ENCODE measurements around the gene PGLYRP2.
A peak's percentile ranks its signal among the peaks of the same experiment; 100 is the strongest.

PGLYRP2 gene

GRCh38 chr19:15443838-15444237, 35.5 kb downstream of the PGLYRP2 start:
- peaks cover 6% of the 10 kb centered on the region for H3K36me3 Mint-ChIP-seq (ENCODE audit: low read depth)
- no peak overlapping the region for H3K4me3 Mint-ChIP-seq
- no peaks in the 10 kb centered on the region for H3K9me3 Mint-ChIP-seq
- peaks cover 6% of the 10 kb centered on the region for H3K4me1 Mint-ChIP-seq
- peaks cover 9% of the 10 kb centered on the region for H3K27me3 Mint-ChIP-seq (ENCODE audit: low read depth, poor library complexity)
- no peak overlapping the region for H3K27ac Mint-ChIP-seq
- DNase-seq = no peak
- TF ChIP-seq CTCF (IDR thresholded peaks at IDR 0.05) = no peak

- no peak for TF ChIP-seq CTCF (IDR thresholded peaks at IDR 0.05)
- Mint-ChIP-seq H3K27ac (peak overlapping the region; percentile 13), H3K4me3 (no peak overlapping the region), H3K27me3 (ENCODE audit: low read depth, poor library complexity) (peaks cover 5% of the 10 kb centered on the region), H3K9me3 (no peaks in the 10 kb centered on the region), H3K4me1 (peaks cover 1% of the 10 kb centered on the region), H3K36me3 (ENCODE audit: low read depth) (peaks cover 6% of the 10 kb centered on the region)
- no peak for DNase-seq
Measured at GRCh38 chr19:15443325-15443724, 36.0 kb downstream of the PGLYRP2 start.

- TF ChIP-seq CTCF (IDR thresholded peaks at IDR 0.05) = no peak
- H3K27ac Mint-ChIP-seq = no peak overlapping the region
- H3K4me1 Mint-ChIP-seq = no peaks in the 10 kb centered on the region
- H3K4me3 Mint-ChIP-seq = no peak overlapping the region
- peaks cover 2% of the 10 kb centered on the region for H3K27me3 Mint-ChIP-seq (ENCODE audit: low read depth, poor library complexity)
- no peaks in the 10 kb centered on the region for H3K9me3 Mint-ChIP-seq
- DNase-seq = no peak
- peaks cover 3% of the 10 kb centered on the region for H3K36me3 Mint-ChIP-seq (ENCODE audit: low read depth)
Measured at GRCh38 chr19:15442142-15442920, 37.0 kb downstream of the PGLYRP2 start.

GRCh38 chr19:15441317-15441716, 38.0 kb downstream of the PGLYRP2 start:
- peaks cover 2% of the 10 kb centered on the region for H3K27me3 Mint-ChIP-seq (ENCODE audit: low read depth, poor library complexity)
- no peak for TF ChIP-seq CTCF (IDR thresholded peaks at IDR 0.05)
- DNase-seq = no peak
- no peak overlapping the region for H3K27ac Mint-ChIP-seq
- H3K36me3 Mint-ChIP-seq (ENCODE audit: low read depth) = no peaks in the 10 kb centered on the region
- H3K9me3 Mint-ChIP-seq = no peaks in the 10 kb centered on the region
- no peak overlapping the region for H3K4me3 Mint-ChIP-seq
- H3K4me1 Mint-ChIP-seq = no peaks in the 10 kb centered on the region

- no peak for TF ChIP-seq CTCF (IDR thresholded peaks at IDR 0.05)
- H3K36me3 Mint-ChIP-seq (ENCODE audit: low read depth) = no peaks in the 10 kb centered on the region
- no peaks in the 10 kb centered on the region for H3K27me3 Mint-ChIP-seq (ENCODE audit: low read depth, poor library complexity)
- no peak for DNase-seq
- no peak overlapping the region for H3K4me3 Mint-ChIP-seq
- H3K9me3 Mint-ChIP-seq = no peaks in the 10 kb centered on the region
- H3K4me1 Mint-ChIP-seq = no peaks in the 10 kb centered on the region
- H3K27ac Mint-ChIP-seq = no peak overlapping the region
Measured at GRCh38 chr19:15439821-15440641, 39.3 kb downstream of the PGLYRP2 start.
